A549 (cell line): ENCODE data around the gene NDUFA11. TPM values are rescaled to one million over a fixed set of nuclear protein-coding genes. Genes with fewer than 3 reads are reported as not detected.
A peak's percentile ranks its signal among the peaks of the same experiment; 100 is the strongest.

Experiments used
- ATAC-seq, 2 experiments: fragments of 200-7000 bp in 1 of 2; fragments of >200 bp in 1 of 2; cut with Nextera tagmentation in 1 of 2; cut with Tn5 transposase in 1 of 2; 3 replicates each; pipeline versions ENCODE4 v1.8.0 to v1.9.1; 2018 to 2020; ENCODE audit warnings: mild to moderate bottlenecking in 1 of 2, moderate library complexity in 1 of 2
- CTCF ChIA-PET: fragments of 300-600 bp; sonication (Branson Sonifier 250); formaldehyde crosslinking; extraction: SDS; loops from one replicate; lab custom pipeline; 2021; ENCODE audit warnings: antibody characterized with exemption, inconsistent platforms; lab: Yijun Ruan, JAX
- POLR2A ChIA-PET: fragments of 350-600 bp; formaldehyde crosslinking; extraction: SDS; loops from one replicate; lab custom pipeline; 2021; ENCODE audit warnings: antibody characterized with exemption, inconsistent platforms; lab: Yijun Ruan, JAX
- DNase-seq, 2 experiments: peaks; one replicate each; pipeline versions ENCODE4 v3.0.0 to v3.0.0-alpha.2; 2011 to 2016; ENCODE audit warnings: low read depth in 1 of 2, low spot score in 1 of 2
- FAIRE-seq: peaks from 2 replicates; lab custom pipeline; 2011; peaks lifted over from hg19 to GRCh38; lab: Jason Lieb, UNC
- H3K27ac ChIP-seq, 2 experiments: fragments of >200 bp; sonication (Bioruptor Twin); formaldehyde crosslinking; 3 replicates each; pipeline ENCODE4 v1.5.1; 2016 to 2017
- H3K4me1 ChIP-seq: fragments of >200 bp; sonication (Bioruptor Twin); formaldehyde crosslinking; 3 replicates; pipeline ENCODE4 v1.6.1; 2016
- H3K4me2 ChIP-seq: fragments of >200 bp; sonication (Bioruptor Twin); formaldehyde crosslinking; 3 replicates; pipeline ENCODE4 v1.6.1; 2016
- H3K4me3 ChIP-seq: fragments of >200 bp; sonication (Bioruptor Twin); formaldehyde crosslinking; 3 replicates; pipeline ENCODE4 v1.5.1; 2016
- H3K9me3 ChIP-seq: fragments of >200 bp; sonication (Bioruptor Twin); formaldehyde crosslinking; 3 replicates; pipeline ENCODE4 v1.6.1; 2016
- BCL3 ChIP-seq: fragments of >200 bp; sonication (Bioruptor Twin); formaldehyde crosslinking; IDR thresholded peaks from 3 replicates; pipeline ENCODE4 v1.6.1; 2016
- BHLHE40 ChIP-seq: IDR thresholded peaks from 2 replicates; pipeline ENCODE4 v1.6.1; 2012; ENCODE audit warnings: low read depth, low read length, inconsistent platforms
- CBX2 ChIP-seq: fragments of 200-600 bp; sonication (generic); IDR thresholded peaks from 2 replicates; pipeline ENCODE4 v1.6.1; 2016; ENCODE audit warnings: low read depth, mild to moderate bottlenecking, borderline replicate concordance
- ESRRA ChIP-seq: fragments of 150-350 bp; IDR thresholded peaks from 2 replicates; pipeline ENCODE4 v1.6.1; 2014; ENCODE audit warnings: mild to moderate bottlenecking, low read length, borderline replicate concordance
- FOSB ChIP-seq: fragments of 250-450 bp; sonication (Bioruptor Pico); IDR thresholded peaks from 2 replicates; pipeline ENCODE4 v1.5.0; 2020; ENCODE audit warnings: mild to moderate bottlenecking, moderate library complexity
- FOSL2 ChIP-seq, 2 experiments: fragments of 450-650 bp in 1 of 2; fragments of >200 bp in 1 of 2; sonication (Bioruptor Twin) in 1 of 2; formaldehyde crosslinking; IDR thresholded peaks; 2 replicates each; pipeline versions ENCODE4 v1.5.0 to v1.6.1; 2016 to 2020; ENCODE audit warnings: mild to moderate bottlenecking in 1 of 2, moderate library complexity in 1 of 2
- FOXS1 ChIP-seq: fragments of 250-450 bp; sonication (Bioruptor Pico); IDR thresholded peaks from 2 replicates; pipeline ENCODE4 v1.5.0; 2020; ENCODE audit warnings: mild to moderate bottlenecking, moderate library complexity
- HMGXB4 ChIP-seq: fragments of 250-450 bp; sonication (Bioruptor Pico); IDR thresholded peaks from 2 replicates; pipeline ENCODE4 v1.5.0; 2021; ENCODE audit warnings: mild to moderate bottlenecking, moderate library complexity, borderline replicate concordance
- HOXB13 ChIP-seq: fragments of 250-450 bp; sonication (Bioruptor Pico); IDR thresholded peaks from 2 replicates; pipeline ENCODE4 v1.5.0; 2020; ENCODE audit warnings: low read depth, mild to moderate bottlenecking, moderate library complexity
- HOXB5 ChIP-seq: fragments of 250-450 bp; sonication (Bioruptor Pico); IDR thresholded peaks from 2 replicates; pipeline ENCODE4 v1.5.0; 2020; ENCODE audit warnings: mild to moderate bottlenecking, moderate library complexity
- MAFK ChIP-seq: fragments of 450-650 bp; IDR thresholded peaks from 2 replicates; pipeline ENCODE4 v1.6.1; 2014; ENCODE audit not compliant: partially characterized antibody
- MAZ ChIP-seq: fragments of 150-350 bp; IDR thresholded peaks from 2 replicates; pipeline ENCODE4 v1.6.1; 2014; ENCODE audit warnings: antibody characterized with exemption, low read depth, low read length, borderline replicate concordance
- MYC ChIP-seq: IDR thresholded peaks from 2 replicates; pipeline ENCODE4 v1.6.1; 2012; ENCODE audit warnings: mild to moderate bottlenecking, inconsistent platforms, low read length, improper control_type of control experiment, borderline replicate concordance
- NFE2L2 ChIP-seq: fragments of 150-350 bp; conservative IDR thresholded peaks from 2 replicates; pipeline ENCODE4 v1.6.1; 2014; ENCODE audit warnings: low read length
- NPAS2 ChIP-seq: fragments of 250-450 bp; sonication (Bioruptor Pico); IDR thresholded peaks from 2 replicates; pipeline ENCODE4 v1.8.0; 2022; ENCODE audit warnings: mild to moderate bottlenecking, moderate library complexity, borderline replicate concordance
- PHF8 ChIP-seq: fragments of 200-600 bp; sonication (generic); IDR thresholded peaks from 2 replicates; pipeline ENCODE4 v1.6.1; 2016; ENCODE audit warnings: low read depth, mild to moderate bottlenecking, antibody characterized with exemption, moderate library complexity, borderline replicate concordance
- POLR2A ChIP-seq: IDR thresholded peaks from 2 replicates; pipeline ENCODE4 v1.6.1; 2012; ENCODE audit warnings: mild to moderate bottlenecking, low read length
- RARB ChIP-seq: fragments of 250-450 bp; sonication (Bioruptor Pico); IDR thresholded peaks from 2 replicates; pipeline ENCODE4 v1.8.0; 2021; ENCODE audit warnings: mild to moderate bottlenecking, moderate library complexity
- RCOR1 ChIP-seq: fragments of 150-350 bp; IDR thresholded peaks from 2 replicates; pipeline ENCODE4 v1.6.1; 2014; ENCODE audit warnings: antibody characterized with exemption, low read length, low read depth
- TFCP2L1 ChIP-seq: fragments of 250-450 bp; sonication (Bioruptor Pico); IDR thresholded peaks from 2 replicates; pipeline ENCODE4 v1.5.0; 2021; ENCODE audit warnings: mild to moderate bottlenecking
- USF2 ChIP-seq: fragments of 450-650 bp; IDR thresholded peaks from 2 replicates; pipeline ENCODE4 v1.6.1; 2014; ENCODE audit warnings: antibody characterized with exemption
- ZSCAN20 ChIP-seq: fragments of 250-450 bp; sonication (Bioruptor Pico); IDR thresholded peaks from 2 replicates; pipeline ENCODE4 v1.8.0; 2022; ENCODE audit warnings: mild to moderate bottlenecking, moderate library complexity
- whole genome bisulfite sequencing: methylation state at CpG from one replicate; pipeline ENCODE4 v1.1.6; 2017; ENCODE audit errors: missing lambda C conversion rate; 5-methylcytosine and 5-hydroxymethylcytosine counted together
- polyA plus RNA-seq, 4 experiments: library from polyadenylated mRNA; depleted of rRNA in 3 of 4; stranded (reverse); fragments of >200 nt; fragmentation: RNase III in 1 of 4; extraction: RNeasy Plus Mini Kit Qiagen cat#74134 plus additional on column Dnase treatment in 1 of 4; gene quantifications; 2 replicates in 3 of 4; 3 replicates in 1 of 4; pipeline ENCODE4 v1.2.3, GENCODE V29; 2011 to 2017

Gene NDUFA11
- polyA plus RNA-seq, 2 of the 4 experiments (the other 2 are of a cell fraction) = 75.0 to 173 TPM

DNA sequence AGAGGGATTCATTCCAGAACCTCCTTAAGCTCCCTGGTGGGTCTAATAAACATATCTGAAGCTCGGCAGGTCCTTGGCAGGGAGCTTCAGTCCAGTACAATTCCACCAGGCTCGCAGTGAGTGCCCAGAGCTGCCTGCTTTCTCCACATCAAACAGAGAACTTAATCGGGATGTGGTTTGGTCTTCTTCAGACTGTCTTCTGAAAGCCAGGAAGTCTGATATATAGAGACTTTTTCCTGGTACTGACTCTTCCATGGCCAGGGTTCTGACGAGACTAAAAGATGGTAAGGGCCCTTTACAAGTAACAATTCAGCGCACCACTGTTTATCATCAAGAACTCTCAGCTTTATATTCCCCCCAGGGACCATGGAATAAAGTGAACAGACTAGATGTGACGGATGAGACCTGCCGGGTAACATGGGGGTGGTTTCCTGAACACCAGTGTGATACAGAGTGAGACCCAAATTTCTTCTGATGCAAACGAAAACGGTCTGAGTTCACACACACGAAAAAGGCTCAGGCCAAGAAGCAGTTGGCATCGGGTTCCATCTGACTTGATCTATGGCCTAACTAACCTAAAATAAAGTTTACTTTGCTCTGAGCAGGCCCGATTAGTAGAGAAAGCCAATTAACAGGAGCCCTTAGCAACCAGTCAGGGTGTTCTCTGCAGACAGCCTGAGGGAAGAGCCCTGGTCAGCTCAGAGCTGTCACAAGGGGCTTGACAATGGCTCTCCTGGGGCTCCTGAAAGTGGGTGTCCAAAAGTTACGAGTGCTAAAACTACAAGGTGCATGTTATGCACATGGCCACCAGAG, 45.4 kb upstream of the NDUFA11 start:
- H3K4me1 ChIP-seq = peaks cover 9% of the 10 kb centered on the region; the same call in 2 of the 3 replicates
- no peak for ATAC-seq

DNA sequence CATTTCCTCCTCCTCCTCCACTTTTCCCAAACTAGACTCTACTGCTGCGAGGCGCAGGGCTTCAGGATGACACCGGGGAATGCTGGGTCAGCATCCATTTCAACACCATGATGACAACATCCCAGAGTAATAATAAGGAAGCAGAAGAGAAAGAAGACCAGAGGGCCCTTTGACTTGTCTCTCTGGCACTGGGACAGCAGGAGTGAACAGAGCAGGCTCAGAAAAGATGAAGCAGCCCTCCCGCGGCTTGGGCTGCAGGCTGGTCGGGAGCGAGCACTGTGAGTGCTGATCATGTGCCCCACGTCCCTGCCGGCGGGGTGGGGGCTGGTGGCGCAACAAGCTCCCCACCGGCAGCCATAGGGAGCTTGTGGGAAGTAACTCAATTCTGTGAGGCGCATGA, 43.8 kb upstream of the NDUFA11 start:
- CTCF ChIA-PET = interaction anchor here (9.0 kb wide), 1 partner anchor 20 kb away, joined by 47 read pairs; no protein-coding TSS in a partner anchor
- no peak for FAIRE-seq
- no peak overlapping the region for H3K4me2 ChIP-seq

More for the DNA sequence above, 45.4 kb upstream of the NDUFA11 start:
- ChIA-PET POLR2A (no interaction called here), CTCF (interaction anchor here (0.6 to 9.0 kb wide), 4 partner anchors 18 to 73 kb away, joined by 3 to 47 read pairs (median 4); no protein-coding TSS in a partner anchor)
- Histone ChIP-seq H3K27ac (no peak overlapping the region), H3K9me3 (no peaks in the 10 kb centered on the region), H3K4me3 (no peak overlapping the region), H3K4me2 (no peak overlapping the region)
- WGBS = 82% methylated on average over 12 of the region's 13 CpGs
- TF ChIP-seq NPAS2 (no peak), RARB (no peak)
- FAIRE-seq (no peak), DNase-seq (no peak)

GRCh38 chr19:5943623-5944022, 40.0 kb upstream of the NDUFA11 start:
- Histone ChIP-seq H3K4me2 (no peak overlapping the region), H3K27ac (no peak overlapping the region), H3K4me3 (no peak overlapping the region), H3K9me3 (no peaks in the 10 kb centered on the region), H3K4me1 (no peaks in the 10 kb centered on the region)
- CTCF ChIA-PET = interaction anchor here (1.5 kb wide), 1 partner anchor 24 kb away, joined by 3 read pairs; no protein-coding TSS in a partner anchor
- DNase-seq (no peak), FAIRE-seq (no peak), ATAC-seq (no peak)
- WGBS = 78% methylated on average over 10 of the region's 10 CpGs
- TF ChIP-seq USF2 = no peak
- TF ChIP-seq NFE2L2 = no peak
- no peak for TF ChIP-seq CBX2
- no peak for TF ChIP-seq HOXB13
- TF ChIP-seq MYC = no peak
- TF ChIP-seq RCOR1 = no peak
- no peak for TF ChIP-seq POLR2A
- no peak for TF ChIP-seq TFCP2L1 (CRISPR knock-in tag)
- no peak for TF ChIP-seq ZSCAN20
- TF ChIP-seq FOSB (CRISPR knock-in tag) = no peak
- TF ChIP-seq MAZ = no peak
- no peak for TF ChIP-seq FOXS1 (CRISPR knock-in tag)
- TF ChIP-seq HMGXB4 = no peak
- TF ChIP-seq BCL3 = no peak
- no peak for TF ChIP-seq HOXB5 (CRISPR knock-in tag)
- no peak for TF ChIP-seq ESRRA
- TF ChIP-seq FOSL2 (IDR thresholded peaks at IDR 0.05) = no peak
- TF ChIP-seq FOSL2 (CRISPR knock-in tag; IDR thresholded peaks at IDR 0.05) = no peak
- TF ChIP-seq PHF8 = no peak
- POLR2A ChIA-PET = interaction anchor here (1.1 kb wide), 1 partner anchor 115 kb away, joined by 3 read pairs; no protein-coding TSS in a partner anchor

More for the DNA sequence above, 43.8 kb upstream of the NDUFA11 start:
- TF ChIP-seq FOXS1 (CRISPR knock-in tag) (no peak), BHLHE40 (no peak), MAFK (peak; percentile 23)
- POLR2A ChIA-PET = no interaction called here
- WGBS = 89% methylated on average over 10 of the region's 13 CpGs
- no peak overlapping the region for H3K4me3 ChIP-seq
- no peak overlapping the region for H3K27ac ChIP-seq
- H3K9me3 ChIP-seq = no peaks in the 10 kb centered on the region
- no peak for ATAC-seq
- H3K4me1 ChIP-seq = no peaks in the 10 kb centered on the region
- no peak for DNase-seq
